ENCODE results near the gene TMC7.

Gene TMC7

GRCh38 chr16:19029980-19030379 is 46.2 kb downstream of the TMC7 start:
- DNase-seq (ENCODE audit: low spot score): no peak
- no peak overlapping the region for H3K27ac ChIP-seq (ENCODE audit: poor library complexity, severe bottlenecking)
- H3K4me1 ChIP-seq (ENCODE audit: insufficient read depth, poor library complexity, severe bottlenecking): no peaks in the 10 kb centered on the region
- no peaks in the 10 kb centered on the region for H3K9me3 ChIP-seq (ENCODE audit: severe bottlenecking)
- no peak overlapping the region for H3K4me3 ChIP-seq (ENCODE audit: severe bottlenecking)
- TF ChIP-seq CTCF (IDR thresholded peaks at IDR 0.05; ENCODE audit: poor library complexity, severe bottlenecking): no peak
- no peak for ATAC-seq (ENCODE audit: low read depth)
- H3K36me3 ChIP-seq (ENCODE audit: low read depth): peaks cover 34% of the 10 kb centered on the region
- H3K27me3 ChIP-seq (ENCODE audit: insufficient read depth, poor library complexity, severe bottlenecking): no peaks in the 10 kb centered on the region

- Histone ChIP-seq H3K9me3 (ENCODE audit: severe bottlenecking) (no peaks in the 10 kb centered on the region), H3K4me1 (ENCODE audit: insufficient read depth, poor library complexity, severe bottlenecking) (no peaks in the 10 kb centered on the region), H3K27ac (ENCODE audit: poor library complexity, severe bottlenecking) (no peak overlapping the region), H3K36me3 (ENCODE audit: low read depth) (peaks cover 42% of the 10 kb centered on the region), H3K4me3 (ENCODE audit: severe bottlenecking) (no peak overlapping the region), H3K27me3 (ENCODE audit: insufficient read depth, poor library complexity, severe bottlenecking) (no peaks in the 10 kb centered on the region)
- TF ChIP-seq CTCF (IDR thresholded peaks at IDR 0.05; ENCODE audit: poor library complexity, severe bottlenecking): no peak
- ATAC-seq (ENCODE audit: low read depth): no peak
- DNase-seq (ENCODE audit: low spot score): no peak
Measured at GRCh38 chr16:19031738-19032137, 48.0 kb downstream of the TMC7 start.

GRCh38 chr16:19033761-19034160 is 50.0 kb downstream of the TMC7 start:
- ATAC-seq (ENCODE audit: low read depth): no peak
- DNase-seq (ENCODE audit: low spot score): no peak
- H3K9me3 ChIP-seq (ENCODE audit: severe bottlenecking): no peaks in the 10 kb centered on the region
- H3K27me3 ChIP-seq (ENCODE audit: insufficient read depth, poor library complexity, severe bottlenecking): no peaks in the 10 kb centered on the region
- no peak overlapping the region for H3K4me3 ChIP-seq (ENCODE audit: severe bottlenecking)
- no peak for TF ChIP-seq CTCF (IDR thresholded peaks at IDR 0.05; ENCODE audit: poor library complexity, severe bottlenecking)
- H3K36me3 ChIP-seq (ENCODE audit: low read depth): peaks cover 32% of the 10 kb centered on the region
- H3K27ac ChIP-seq (ENCODE audit: poor library complexity, severe bottlenecking): no peak overlapping the region
- H3K4me1 ChIP-seq (ENCODE audit: insufficient read depth, poor library complexity, severe bottlenecking): no peaks in the 10 kb centered on the region

GRCh38 chr16:19040400-19040799 is 56.7 kb downstream of the TMC7 start:
- ATAC-seq (ENCODE audit: low read depth) (no peak), DNase-seq (ENCODE audit: low spot score) (no peak)
- Histone ChIP-seq H3K27me3 (ENCODE audit: insufficient read depth, poor library complexity, severe bottlenecking) (no peaks in the 10 kb centered on the region), H3K9me3 (ENCODE audit: severe bottlenecking) (no peaks in the 10 kb centered on the region), H3K4me3 (ENCODE audit: severe bottlenecking) (no peak overlapping the region), H3K36me3 (ENCODE audit: low read depth) (peaks cover 39% of the 10 kb centered on the region), H3K27ac (ENCODE audit: poor library complexity, severe bottlenecking) (no peak overlapping the region), H3K4me1 (ENCODE audit: insufficient read depth, poor library complexity, severe bottlenecking) (no peaks in the 10 kb centered on the region)
- TF ChIP-seq CTCF (IDR thresholded peaks at IDR 0.05; ENCODE audit: poor library complexity, severe bottlenecking): no peak

GRCh38 chr16:19044769-19045168 is 61.0 kb downstream of the TMC7 start:
- ATAC-seq (ENCODE audit: low read depth) (no peak), DNase-seq (ENCODE audit: low spot score) (no peak)
- no peaks in the 10 kb centered on the region for H3K9me3 ChIP-seq (ENCODE audit: severe bottlenecking)
- no peak overlapping the region for H3K4me3 ChIP-seq (ENCODE audit: severe bottlenecking)
- no peak overlapping the region for H3K27ac ChIP-seq (ENCODE audit: poor library complexity, severe bottlenecking)
- no peaks in the 10 kb centered on the region for H3K27me3 ChIP-seq (ENCODE audit: insufficient read depth, poor library complexity, severe bottlenecking)
- no peaks in the 10 kb centered on the region for H3K4me1 ChIP-seq (ENCODE audit: insufficient read depth, poor library complexity, severe bottlenecking)
- TF ChIP-seq CTCF (IDR thresholded peaks at IDR 0.05; ENCODE audit: poor library complexity, severe bottlenecking): no peak
- H3K36me3 ChIP-seq (ENCODE audit: low read depth): peaks cover 47% of the 10 kb centered on the region
